ENCODE results near the gene GPR137B. TPM values are rescaled to one million over a fixed set of nuclear protein-coding genes. Genes with fewer than 3 reads are reported as not detected.

The GPR137B gene
- total RNA-seq, 2 experiments from 2014 or later, result 4.9 to 5.0 TPM

GRCh38 chr1:236222632-236223031 is 80.3 kb downstream of the GPR137B start:
- ATAC-seq (no peak), DNase-seq (no peak)
- Mint-ChIP-seq H3K9me3 (ENCODE audit: insufficient read depth) (no peaks in the 10 kb centered on the region), H3K27me3 (ENCODE audit: low read depth) (no peaks in the 10 kb centered on the region), H3K27ac (no peak overlapping the region), H3K4me1 (ENCODE audit: low read depth) (no peaks in the 10 kb centered on the region), H3K36me3 (ENCODE audit: low read depth) (no peaks in the 10 kb centered on the region), H3K4me3 (no peak overlapping the region)
- ChIA-PET CTCF (no interaction called here), POLR2A (no interaction called here)

DNA sequence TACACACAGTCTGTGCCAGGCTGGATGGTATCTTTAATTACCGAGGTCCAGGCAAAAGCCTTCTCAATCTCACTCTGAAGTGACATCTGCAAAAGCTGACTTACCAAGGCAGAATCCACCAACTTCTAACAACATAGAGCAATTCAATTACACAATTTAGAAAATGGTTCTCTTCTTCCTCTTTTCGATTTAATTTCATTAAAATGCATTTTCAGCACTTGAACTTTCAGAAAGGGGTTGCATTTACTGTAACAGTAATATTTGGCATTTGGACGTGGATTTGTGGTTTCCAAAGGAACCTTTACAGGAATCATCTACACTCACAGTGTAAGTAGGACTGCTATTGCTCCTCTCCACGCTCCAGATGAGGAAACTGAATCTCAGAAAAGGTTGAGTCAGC is 86.1 kb downstream of the GPR137B start:
- no peaks in the 10 kb centered on the region for H3K27me3 Mint-ChIP-seq (ENCODE audit: low read depth)
- ChIA-PET CTCF (no interaction called here), POLR2A (no interaction called here)
- H3K36me3 Mint-ChIP-seq (ENCODE audit: low read depth), result no peaks in the 10 kb centered on the region
- DNase-seq, result no peak
- H3K4me1 Mint-ChIP-seq (ENCODE audit: low read depth), result no peaks in the 10 kb centered on the region
- no peaks in the 10 kb centered on the region for H3K9me3 Mint-ChIP-seq (ENCODE audit: insufficient read depth)
- ATAC-seq, result no peak
- H3K4me3 Mint-ChIP-seq, result no peak overlapping the region
- no peak overlapping the region for H3K27ac Mint-ChIP-seq

DNA sequence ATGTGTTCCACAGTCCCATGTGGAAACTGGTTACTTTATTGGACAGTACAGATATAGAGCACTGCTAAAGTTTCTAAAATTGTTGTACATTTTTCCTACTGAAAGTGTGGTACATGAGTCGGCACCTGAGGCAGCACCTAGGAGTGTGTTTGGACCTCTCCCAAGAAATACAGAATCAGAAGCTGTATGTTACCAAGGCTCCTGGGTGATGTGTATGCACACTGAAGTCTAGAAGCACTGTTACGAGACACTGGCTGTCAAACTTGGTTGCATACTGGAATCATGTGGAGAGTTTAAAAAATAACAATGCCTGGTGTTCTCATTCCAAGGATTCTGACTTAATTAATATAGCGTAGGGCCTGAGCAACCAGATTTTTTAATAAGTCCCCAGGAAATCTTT is 92.8 kb downstream of the GPR137B start:
- no peak overlapping the region for H3K27ac Mint-ChIP-seq

DNA sequence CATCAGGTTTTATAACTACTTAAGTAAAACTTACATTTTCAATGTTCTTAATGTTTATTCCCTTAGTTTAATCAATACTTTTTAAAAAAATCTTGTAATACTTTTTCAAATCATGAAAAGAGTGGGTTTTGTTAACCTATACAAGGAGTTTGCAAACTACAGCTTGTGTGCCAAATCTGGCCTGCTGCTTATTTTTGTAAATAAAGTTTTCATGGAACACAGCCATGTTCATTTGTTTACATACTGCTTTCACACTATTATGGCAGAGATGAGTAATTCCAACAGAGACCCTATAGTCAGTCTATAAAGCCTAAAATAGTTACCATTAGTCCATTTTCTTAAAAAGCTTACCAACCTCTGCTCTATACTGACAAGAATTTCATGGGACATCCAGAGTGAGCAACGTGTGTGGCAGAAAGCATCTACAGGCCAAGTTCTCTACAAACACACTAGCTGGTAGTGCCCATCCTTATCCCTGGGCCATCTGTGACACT is 96.8 kb downstream of the GPR137B start:
- H3K4me1 Mint-ChIP-seq (ENCODE audit: low read depth), result no peaks in the 10 kb centered on the region
- no peak overlapping the region for H3K27ac Mint-ChIP-seq
- H3K36me3 Mint-ChIP-seq (ENCODE audit: low read depth), result no peaks in the 10 kb centered on the region
- CTCF ChIA-PET, result no interaction called here
- no peak overlapping the region for H3K4me3 Mint-ChIP-seq
- DNase-seq (no peak), ATAC-seq (no peak)
- no peaks in the 10 kb centered on the region for H3K27me3 Mint-ChIP-seq (ENCODE audit: low read depth)
- POLR2A ChIA-PET, result no interaction called here
- H3K9me3 Mint-ChIP-seq (ENCODE audit: insufficient read depth), result no peaks in the 10 kb centered on the region

More for the DNA sequence above, 92.8 kb downstream of the GPR137B start:
- no peaks in the 10 kb centered on the region for H3K36me3 Mint-ChIP-seq (ENCODE audit: low read depth)
- H3K4me1 Mint-ChIP-seq (ENCODE audit: low read depth), result no peaks in the 10 kb centered on the region
- H3K27me3 Mint-ChIP-seq (ENCODE audit: low read depth), result no peaks in the 10 kb centered on the region
- no peaks in the 10 kb centered on the region for H3K9me3 Mint-ChIP-seq (ENCODE audit: insufficient read depth)
- CTCF ChIA-PET, result no interaction called here
- H3K4me3 Mint-ChIP-seq, result no peak overlapping the region
- POLR2A ChIA-PET, result no interaction called here
- DNase-seq, result no peak
- no peak for ATAC-seq

DNA sequence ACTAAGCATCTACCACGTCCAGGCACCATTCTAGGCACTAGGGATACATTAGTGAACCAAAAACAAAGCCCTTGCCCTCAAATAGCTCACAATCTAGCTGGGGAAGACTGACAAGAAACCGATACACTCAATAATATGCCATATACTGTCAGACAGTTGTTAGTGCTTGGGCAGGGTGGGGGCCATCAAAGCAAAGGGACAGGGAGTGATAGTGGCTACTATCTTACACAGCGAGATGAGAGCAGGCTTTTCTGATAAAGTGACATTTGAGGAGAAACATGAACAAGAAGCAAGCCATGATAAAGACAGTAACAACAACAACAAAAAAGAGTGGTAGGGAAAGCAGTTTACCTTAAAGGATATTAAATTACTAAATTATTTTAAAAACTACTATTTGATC is 98.3 kb downstream of the GPR137B start:
- no peak overlapping the region for H3K4me3 Mint-ChIP-seq
- CTCF ChIA-PET, result no interaction called here
- no peak for DNase-seq
- H3K36me3 Mint-ChIP-seq (ENCODE audit: low read depth), result no peaks in the 10 kb centered on the region
- no peak overlapping the region for H3K27ac Mint-ChIP-seq
- POLR2A ChIA-PET, result no interaction called here
- H3K27me3 Mint-ChIP-seq (ENCODE audit: low read depth), result no peaks in the 10 kb centered on the region
- no peaks in the 10 kb centered on the region for H3K4me1 Mint-ChIP-seq (ENCODE audit: low read depth)
- no peaks in the 10 kb centered on the region for H3K9me3 Mint-ChIP-seq (ENCODE audit: insufficient read depth)
- ATAC-seq, result no peak

DNA sequence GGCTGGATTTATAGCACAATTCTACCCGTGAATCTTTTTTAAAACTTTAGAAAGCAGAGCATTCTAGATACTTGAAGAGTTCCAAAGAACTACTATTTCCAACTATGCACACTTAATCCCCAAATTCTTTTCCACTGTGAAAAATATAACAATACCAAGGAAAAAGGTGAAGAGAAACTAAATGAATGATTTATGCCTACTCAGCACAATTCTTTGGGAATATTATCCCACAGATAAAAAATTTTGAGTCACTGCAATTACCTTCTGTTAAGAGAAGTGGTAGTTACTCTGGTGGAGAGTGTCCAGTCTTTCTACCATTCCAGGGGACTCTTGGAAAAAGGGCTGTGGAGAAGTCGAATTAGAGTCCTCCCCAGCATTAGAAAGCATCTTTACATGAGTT is 100.2 kb downstream of the GPR137B start:
- no peak overlapping the region for H3K4me3 Mint-ChIP-seq
- ATAC-seq (no peak), DNase-seq (no peak)
- no peaks in the 10 kb centered on the region for H3K36me3 Mint-ChIP-seq (ENCODE audit: low read depth)
- ChIA-PET POLR2A (no interaction called here), CTCF (no interaction called here)
- no peaks in the 10 kb centered on the region for H3K9me3 Mint-ChIP-seq (ENCODE audit: insufficient read depth)
- no peak overlapping the region for H3K27ac Mint-ChIP-seq
- H3K4me1 Mint-ChIP-seq (ENCODE audit: low read depth), result no peaks in the 10 kb centered on the region
- no peaks in the 10 kb centered on the region for H3K27me3 Mint-ChIP-seq (ENCODE audit: low read depth)

- H3K27ac Mint-ChIP-seq, result no peak overlapping the region
- no peaks in the 10 kb centered on the region for H3K27me3 Mint-ChIP-seq (ENCODE audit: low read depth)
- no peaks in the 10 kb centered on the region for H3K4me1 Mint-ChIP-seq (ENCODE audit: low read depth)
- POLR2A ChIA-PET, result no interaction called here
- no peaks in the 10 kb centered on the region for H3K36me3 Mint-ChIP-seq (ENCODE audit: low read depth)
- H3K4me3 Mint-ChIP-seq, result no peak overlapping the region
- no peak for ATAC-seq
- no peaks in the 10 kb centered on the region for H3K9me3 Mint-ChIP-seq (ENCODE audit: insufficient read depth)
- DNase-seq, result no peak
- CTCF ChIA-PET, result no interaction called here
Observed at GRCh38 chr1:236247286-236247685, 104.9 kb downstream of the GPR137B start.

- no peak for DNase-seq
- H3K27me3 Mint-ChIP-seq (ENCODE audit: low read depth), result no peaks in the 10 kb centered on the region
- H3K36me3 Mint-ChIP-seq (ENCODE audit: low read depth), result no peaks in the 10 kb centered on the region
- ChIA-PET POLR2A (no interaction called here), CTCF (no interaction called here)
- H3K9me3 Mint-ChIP-seq (ENCODE audit: insufficient read depth), result peaks cover 3% of the 10 kb centered on the region
- ATAC-seq, result no peak
- no peak overlapping the region for H3K27ac Mint-ChIP-seq
- H3K4me1 Mint-ChIP-seq (ENCODE audit: low read depth), result no peaks in the 10 kb centered on the region
- no peak overlapping the region for H3K4me3 Mint-ChIP-seq
Observed at GRCh38 chr1:236251587-236251986, 109.2 kb downstream of the GPR137B start.

DNA sequence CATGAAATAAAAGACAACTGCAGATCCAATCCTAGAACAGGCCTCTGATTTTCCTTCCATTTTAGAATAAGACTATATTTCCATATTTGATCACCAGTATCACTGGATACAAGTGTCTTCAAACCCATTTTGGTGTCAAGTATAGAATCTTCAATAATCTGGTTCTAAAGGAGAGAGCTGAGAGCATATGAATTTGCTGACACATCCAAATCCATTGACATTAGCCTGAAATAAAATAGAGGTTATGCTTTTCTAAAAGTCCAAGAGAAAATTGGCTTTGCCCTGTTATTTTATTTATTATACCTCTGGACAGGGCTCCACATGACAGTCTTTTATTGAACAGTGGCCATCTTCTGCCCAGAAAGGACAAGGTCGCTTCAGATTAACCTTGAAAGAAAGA is 110.8 kb downstream of the GPR137B start:
- ATAC-seq (no peak), DNase-seq (no peak)
- Mint-ChIP-seq H3K4me3 (no peak overlapping the region), H3K36me3 (ENCODE audit: low read depth) (peaks cover 9% of the 10 kb centered on the region), H3K9me3 (ENCODE audit: insufficient read depth) (peaks cover 16% of the 10 kb centered on the region), H3K27me3 (ENCODE audit: low read depth) (no peaks in the 10 kb centered on the region), H3K27ac (no peak overlapping the region), H3K4me1 (ENCODE audit: low read depth) (no peaks in the 10 kb centered on the region)
- ChIA-PET CTCF (no interaction called here), POLR2A (no interaction called here)

GRCh38 chr1:236253918-236254637 is 111.7 kb downstream of the GPR137B start:
- H3K4me3 Mint-ChIP-seq, result no peak overlapping the region
- H3K36me3 Mint-ChIP-seq (ENCODE audit: low read depth), result peaks cover 13% of the 10 kb centered on the region
- no peak for ATAC-seq

GRCh38 chr1:236257216-236257615 is 114.9 kb downstream of the GPR137B start:
- peaks cover 22% of the 10 kb centered on the region for H3K36me3 Mint-ChIP-seq (ENCODE audit: low read depth)
- peaks cover 29% of the 10 kb centered on the region for H3K9me3 Mint-ChIP-seq (ENCODE audit: insufficient read depth)
- H3K27me3 Mint-ChIP-seq (ENCODE audit: low read depth), result no peaks in the 10 kb centered on the region
- DNase-seq, result no peak
- H3K27ac Mint-ChIP-seq, result no peak overlapping the region
- no peaks in the 10 kb centered on the region for H3K4me1 Mint-ChIP-seq (ENCODE audit: low read depth)
- ATAC-seq, result no peak
- ChIA-PET POLR2A (no interaction called here), CTCF (no interaction called here)
- H3K4me3 Mint-ChIP-seq, result no peak overlapping the region

More at GRCh38 chr1:236253918-236254637, 111.7 kb downstream of the GPR137B start:
- ChIA-PET CTCF (no interaction called here), POLR2A (no interaction called here)
- Mint-ChIP-seq H3K4me1 (ENCODE audit: low read depth) (no peaks in the 10 kb centered on the region), H3K27ac (no peak overlapping the region), H3K9me3 (ENCODE audit: insufficient read depth) (peaks cover 19% of the 10 kb centered on the region), H3K27me3 (ENCODE audit: low read depth) (no peaks in the 10 kb centered on the region)
- no peak for DNase-seq

GRCh38 chr1:236258114-236258622 is 115.8 kb downstream of the GPR137B start:
- Mint-ChIP-seq H3K9me3 (ENCODE audit: insufficient read depth) (peaks cover 29% of the 10 kb centered on the region), H3K4me1 (ENCODE audit: low read depth) (no peaks in the 10 kb centered on the region), H3K4me3 (no peak overlapping the region), H3K36me3 (ENCODE audit: low read depth) (peaks cover 22% of the 10 kb centered on the region), H3K27me3 (ENCODE audit: low read depth) (no peaks in the 10 kb centered on the region), H3K27ac (no peak overlapping the region)
- no peak for DNase-seq
- CTCF ChIA-PET, result no interaction called here
- POLR2A ChIA-PET, result no interaction called here
- no peak for ATAC-seq
